H9 (cell line): ENCODE data around the gene MME. TPM values are rescaled to one million over a fixed set of nuclear protein-coding genes. Genes with fewer than 3 reads are reported as not detected.

Experiments
- DNase-seq: peaks from one replicate; pipeline ENCODE4 v3.0.0-alpha.2; 2017
- H2AFZ ChIP-seq: one replicate; pipeline ENCODE4 v1.6.1; 2013; ENCODE audit warnings: mild to moderate bottlenecking, low read length, control low read depth, moderate library complexity
- H2AK5ac ChIP-seq: 2 replicates; pipeline ENCODE4 v1.6.1; 2013; ENCODE audit warnings: low read length, control low read depth, mixed read lengths; ENCODE audit not compliant: insufficient read length
- H2BK120ac ChIP-seq: one replicate; pipeline ENCODE4 v1.6.1; 2013; ENCODE audit warnings: low read depth, mild to moderate bottlenecking, low read length, control low read depth, inconsistent platforms; ENCODE audit not compliant: poor library complexity, severe bottlenecking
- H2BK12ac ChIP-seq: 2 replicates; pipeline ENCODE4 v1.6.1; 2013; ENCODE audit warnings: low read length, control low read depth, mixed read lengths, low read depth; ENCODE audit not compliant: insufficient read length
- H2BK15ac ChIP-seq: 2 replicates; pipeline ENCODE4 v1.6.1; 2013; ENCODE audit warnings: low read depth, low read length, control low read depth
- H2BK20ac ChIP-seq: one replicate; pipeline ENCODE4 v1.6.1; 2013; ENCODE audit warnings: low read depth, mild to moderate bottlenecking, low read length, control low read depth, inconsistent platforms; ENCODE audit not compliant: poor library complexity, severe bottlenecking
- H2BK5ac ChIP-seq: 2 replicates; pipeline ENCODE4 v1.6.1; 2013; ENCODE audit warnings: low read length, control low read depth, mixed read lengths; ENCODE audit not compliant: insufficient read length
- H3K14ac ChIP-seq: 2 replicates; pipeline ENCODE4 v1.6.1; 2013; ENCODE audit warnings: low read length, control low read depth; ENCODE audit not compliant: insufficient read depth
- H3K18ac ChIP-seq: 2 replicates; pipeline ENCODE4 v1.6.1; 2013; ENCODE audit warnings: low read depth, mild to moderate bottlenecking, mixed read lengths, low read length, control low read depth; ENCODE audit not compliant: insufficient read length
- H3K23ac ChIP-seq: 2 replicates; pipeline ENCODE4 v1.6.1; 2013; ENCODE audit warnings: low read length, control low read depth, mixed read lengths, low read depth; ENCODE audit not compliant: insufficient read length
- H3K23me2 ChIP-seq: 2 replicates; pipeline ENCODE4 v1.6.1; 2013; ENCODE audit warnings: low read depth, mild to moderate bottlenecking, mixed read lengths, low read length, control low read depth; ENCODE audit not compliant: insufficient read length, poor library complexity, severe bottlenecking
- H3K27ac ChIP-seq: 2 replicates; pipeline ENCODE4 v1.5.1; 2013; ENCODE audit warnings: low read length, control low read depth, mixed read lengths, low read depth; ENCODE audit not compliant: insufficient read length
- H3K27me3 ChIP-seq: 2 replicates; pipeline ENCODE4 v1.6.1; 2013; ENCODE audit warnings: low read length, control low read depth, inconsistent platforms; ENCODE audit not compliant: insufficient read depth
- H3K4ac ChIP-seq: 2 replicates; pipeline ENCODE4 v1.6.1; 2013; ENCODE audit warnings: low read depth, mild to moderate bottlenecking, control low read depth, inconsistent platforms, low read length, moderate library complexity
- H3K4me1 ChIP-seq: 2 replicates; pipeline ENCODE4 v1.6.1; 2013; ENCODE audit warnings: low read length, control low read depth, inconsistent platforms; ENCODE audit not compliant: insufficient read depth
- H3K4me2 ChIP-seq: 2 replicates; pipeline ENCODE4 v1.6.1; 2013; ENCODE audit warnings: low read length, control low read depth, mixed read lengths; ENCODE audit not compliant: insufficient read length, insufficient read depth
- H3K56ac ChIP-seq: 2 replicates; pipeline ENCODE4 v1.6.1; 2013; ENCODE audit warnings: low read depth, mild to moderate bottlenecking, mixed read lengths, low read length, control low read depth; ENCODE audit not compliant: insufficient read length
- H3K79me1 ChIP-seq: 2 replicates; pipeline ENCODE4 v1.6.1; 2013; ENCODE audit warnings: low read depth, mild to moderate bottlenecking, moderate library complexity, low read length, control low read depth, inconsistent platforms; ENCODE audit not compliant: insufficient read depth, poor library complexity, severe bottlenecking
- H3K79me2 ChIP-seq: 2 replicates; pipeline ENCODE4 v1.6.1; 2013; ENCODE audit warnings: low read length, control low read depth, inconsistent platforms; ENCODE audit not compliant: insufficient read depth
- H3K9ac ChIP-seq: 2 replicates; pipeline ENCODE4 v1.6.1; 2013; ENCODE audit warnings: low read length, control low read depth, mixed read lengths; ENCODE audit not compliant: insufficient read length; ENCODE audit errors: extremely low read depth
- H3K9me3 ChIP-seq: one replicate; pipeline ENCODE4 v1.6.1; 2013; ENCODE audit warnings: low read depth, low read length, inconsistent platforms; ENCODE audit not compliant: control insufficient read depth
- H3T11ph ChIP-seq: one replicate; pipeline ENCODE4 v1.6.1; 2013; ENCODE audit warnings: mild to moderate bottlenecking, low read length, control low read depth, inconsistent platforms
- H4K20me1 ChIP-seq: one replicate; pipeline ENCODE4 v1.6.1; 2013; ENCODE audit not compliant: control insufficient read depth, insufficient read length, insufficient read depth
- H4K5ac ChIP-seq: 2 replicates; pipeline ENCODE4 v1.6.1; 2013; ENCODE audit warnings: low read depth, mild to moderate bottlenecking, mixed read lengths, low read length, control low read depth; ENCODE audit not compliant: insufficient read length
- H4K8ac ChIP-seq: replicated peaks from 2 replicates; pipeline ENCODE4 v1.6.1; 2013; ENCODE audit warnings: low read length, control low read depth, mixed read lengths, low read depth; ENCODE audit not compliant: insufficient read length
- H4K91ac ChIP-seq: 2 replicates; pipeline ENCODE4 v1.6.1; 2013; ENCODE audit warnings: low read depth, mild to moderate bottlenecking, moderate library complexity, mixed read lengths, low read length, control low read depth; ENCODE audit not compliant: insufficient read length
- H3K27ac Mint-ChIP-seq, 3 experiments: 2 replicates in 2 of 3; 3 replicates in 1 of 3; pipeline ENCODE4 v1.8.0; 2020 to 2021; ENCODE audit warnings: mixed read lengths in 3 of 3, mild to moderate bottlenecking in 1 of 3, moderate library complexity in 1 of 3
- H3K27me3 Mint-ChIP-seq: 2 replicates; pipeline ENCODE4 v1.8.0; 2021; ENCODE audit warnings: low read depth, mild to moderate bottlenecking, moderate library complexity, mixed read lengths
- H3K36me3 Mint-ChIP-seq, 3 experiments: 2 replicates in 2 of 3; 3 replicates in 1 of 3; pipeline ENCODE4 v1.8.0; 2020 to 2021; ENCODE audit warnings: low read depth in 3 of 3, mixed read lengths in 3 of 3; ENCODE audit not compliant: insufficient read depth in 1 of 3
- H3K4me1 Mint-ChIP-seq, 2 experiments: 2 replicates each; pipeline ENCODE4 v1.8.0; 2020; ENCODE audit warnings: mixed read lengths in 2 of 2
- H3K4me3 Mint-ChIP-seq, 2 experiments: 2 replicates in 1 of 2; 3 replicates in 1 of 2; pipeline ENCODE4 v1.8.0; 2020 to 2021; ENCODE audit warnings: mild to moderate bottlenecking in 2 of 2, mixed read lengths in 2 of 2, moderate library complexity in 1 of 2
- H3K9me3 Mint-ChIP-seq, 2 experiments: 2 replicates in 1 of 2; 3 replicates in 1 of 2; pipeline ENCODE4 v1.8.0; 2020; ENCODE audit warnings: mild to moderate bottlenecking in 2 of 2, mixed read lengths in 2 of 2, moderate library complexity in 1 of 2
- CTCF ChIP-seq: fragments of 200-600 bp; sonication (generic); conservative IDR thresholded peaks from 3 replicates; pipeline ENCODE4 v1.8.0; 2021; ENCODE audit warnings: antibody characterized with exemption, mild to moderate bottlenecking
- WGBS: extraction: QIAGEN DNeasy Blood & Tissue Kit; methylation state at CpG from one replicate; pipeline ENCODE4 v1.1.7; 2013; ENCODE audit warnings: missing lambda C conversion rate, low lambda C conversion rate, mixed read lengths; ENCODE audit not compliant: insufficient read length; ENCODE audit errors: extremely low coverage; 5-methylcytosine and 5-hydroxymethylcytosine counted together
- total RNA-seq: library from RNA; stranded (reverse); gene quantifications from 2 replicates; pipeline ENCODE4 v1.2.1, GENCODE V29; 2021

MME gene
- total RNA-seq, 1 experiment from 2014 or later = 16.4 TPM

- Histone ChIP-seq H3K18ac (no peak overlapping the region), H2BK20ac (no peak overlapping the region), H3K14ac (no peak overlapping the region), H3K79me1 (no peaks in the 10 kb centered on the region), H2AFZ (no peak overlapping the region), H3K56ac (no peak overlapping the region), H3K4me1 (no peaks in the 10 kb centered on the region), H3K27ac (no peak overlapping the region), H3K23ac (no peak overlapping the region), H2BK120ac (no peak overlapping the region), H3K4me2 (no peak overlapping the region), H4K20me1 (no peaks in the 10 kb centered on the region), H2BK15ac (no peak overlapping the region), H2BK12ac (no peak overlapping the region), H3K4ac (no peak overlapping the region), H3T11ph (no peak overlapping the region), H3K9me3 (no peaks in the 10 kb centered on the region), H3K79me2 (no peaks in the 10 kb centered on the region), H3K27me3 (no peaks in the 10 kb centered on the region), H4K91ac (no peak overlapping the region), H2BK5ac (no peak overlapping the region), H4K5ac (no peak overlapping the region), H4K8ac (no peak overlapping the region), H3K9ac (no peak overlapping the region), H3K23me2 (no peaks in the 10 kb centered on the region), H2AK5ac (no peak overlapping the region)
- Mint-ChIP-seq H3K4me3 (no peak overlapping the region), H3K36me3 (peaks cover 0 to 5% (median 0%) of the 10 kb centered on the region in 3 experiments; a peak in 2 of 7 replicates), H3K27ac (no peak overlapping the region), H3K9me3 (no peaks in the 10 kb centered on the region; a peak in 1 of 5 replicates), H3K4me1 (no peaks in the 10 kb centered on the region), H3K27me3 (no peaks in the 10 kb centered on the region)
- no peak for TF ChIP-seq CTCF
- no peak for DNase-seq
- WGBS = no CpG with 5 or more reads among the region's 7 CpGs
These were observed 13.1 kb downstream of the MME start for GRCh38 chr3:155093261-155093660.
